Keratinocyte (primary cell): Measurements from ENCODE around the gene FOXO1.

Experiments used
- CTCF ChIP-seq, 3 experiments: IDR thresholded peaks in 1 of 3; conservative IDR thresholded peaks in 1 of 3; optimal IDR thresholded peaks in 1 of 3; 2 replicates in 2 of 3; 3 replicates in 1 of 3; pipeline versions ENCODE3 to v1.5.1; 2011; ENCODE audit warnings: low read length in 3 of 3, mild to moderate bottlenecking in 3 of 3, moderate library complexity in 2 of 3, control low read depth in 1 of 3, inconsistent platforms in 1 of 3; ENCODE audit not compliant: insufficient read depth in 2 of 3; ENCODE audit errors: extremely low read depth in 1 of 3
- EZH2 ChIP-seq: IDR thresholded peaks from one replicate; pipeline ENCODE4 v1.6.1; 2012; ENCODE audit warnings: inconsistent platforms, mild to moderate bottlenecking, low read length, moderate library complexity

DNA sequence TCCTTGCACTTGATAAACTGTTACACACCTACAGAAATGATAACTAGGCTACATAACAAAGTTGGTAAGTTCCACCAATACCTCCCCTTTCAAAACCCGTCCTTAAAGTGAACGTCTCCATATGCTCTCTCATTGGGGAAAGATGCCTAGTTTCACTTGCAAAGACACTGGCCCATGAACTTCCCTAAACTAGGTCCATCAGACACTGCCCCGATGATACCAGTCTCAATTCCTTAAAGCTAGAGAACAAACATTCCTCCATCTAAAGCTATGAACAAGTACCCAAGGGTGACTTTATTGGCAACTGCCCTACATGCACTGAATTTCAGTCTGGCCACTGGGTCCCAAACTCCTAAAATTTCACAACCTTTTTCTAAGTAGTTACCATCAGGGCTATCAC is 39.9 kb downstream of the FOXO1 start:
- no peak for TF ChIP-seq CTCF (optimal IDR thresholded peaks at IDR 0.05 in 1 of 3, IDR thresholded peaks at IDR 0.05 in 1 of 3, conservative IDR thresholded peaks at IDR 0.05 in 1 of 3; ENCODE audit: extremely low read depth in 1 of 3, insufficient read depth in 2 of 3, low read length in 3 of 3)
- no peak for TF ChIP-seq EZH2
